Germinal center (tissue), 1 donor: ENCODE data around the gene ZNF280B.
"Not testable (repeated sequence)": the region's sequence is repeated elsewhere in the genome, so short reads cannot be mapped to it uniquely, and the experiment has no call there.

Source experiments
- DNase-seq: peaks from one replicate; pipeline ENCODE4 v3.0.0; 2012; ENCODE audit warnings: mixed read lengths, low spot score

Gene ZNF280B

GRCh38 chr22:22534604-22535415, 26.3 kb upstream of the ZNF280B start:
- DNase-seq = no peak

GRCh38 chr22:22533863-22534262, 25.3 kb upstream of the ZNF280B start:
- DNase-seq = no peak

GRCh38 chr22:22533417-22533816, 24.9 kb upstream of the ZNF280B start:
- DNase-seq = no peak

- DNase-seq = not testable (repeated sequence)
These were observed 24.1 kb upstream of the ZNF280B start for GRCh38 chr22:22532547-22533071.

- no peak for DNase-seq
These were observed 23.4 kb upstream of the ZNF280B start for GRCh38 chr22:22531770-22532546.

GRCh38 chr22:22528780-22529179, 20.2 kb upstream of the ZNF280B start:
- no peak for DNase-seq

GRCh38 chr22:22527312-22527711, 18.8 kb upstream of the ZNF280B start:
- DNase-seq = no peak

GRCh38 chr22:22526125-22526912, 17.8 kb upstream of the ZNF280B start:
- DNase-seq = no peak

- no peak for DNase-seq
These were observed 15.0 kb upstream of the ZNF280B start for GRCh38 chr22:22523494-22523893.

- no peak for DNase-seq
These were observed 13.1 kb upstream of the ZNF280B start for GRCh38 chr22:22521631-22522030.

- no peak for DNase-seq
These were observed 12.4 kb upstream of the ZNF280B start for GRCh38 chr22:22520667-22521602.

- DNase-seq = no peak
These were observed 11.6 kb upstream of the ZNF280B start, which contains the start of gene ZNF280A for GRCh38 chr22:22520020-22520656. TSS of gene ZNF280A (minus strand) at chr22:22520270. CDS start at chr22:22515630, 4,640 bp downstream.

GRCh38 chr22:22519591-22519990, 11.0 kb upstream of the ZNF280B start:
- no peak for DNase-seq

GRCh38 chr22:22516992-22517391, 8.4 kb upstream of the ZNF280B start:
- DNase-seq = no peak

GRCh38 chr22:22515890-22516289, 7.3 kb upstream of the ZNF280B start:
- no peak for DNase-seq

- not testable (repeated sequence) for DNase-seq
These were observed 5.9 kb upstream of the ZNF280B start for GRCh38 chr22:22514431-22514830.

- DNase-seq = no peak
These were observed 5.1 kb upstream of the ZNF280B start for GRCh38 chr22:22513619-22514018.

GRCh38 chr22:22512951-22513350, 4.4 kb upstream of the ZNF280B start:
- no peak for DNase-seq

GRCh38 chr22:22510833-22511232, 2.3 kb upstream of the ZNF280B start:
- not testable (repeated sequence) for DNase-seq

GRCh38 chr22:22509912-22510311, 1.4 kb upstream of the ZNF280B start:
- not testable (repeated sequence) for DNase-seq
